ENCODE results near the gene CTBP2.

GRCh38 chr10:125064681-125065492 lies 95.5 kb downstream of the CTBP2 start:
- TF ChIP-seq ELF4 (IDR thresholded peaks at IDR 0.05), result no peak
- no peak for TF ChIP-seq SP1 (IDR thresholded peaks at IDR 0.05)
- TF ChIP-seq ZNF384 (IDR thresholded peaks at IDR 0.05), result no peak
- TF ChIP-seq HDGF (IDR thresholded peaks at IDR 0.05; ENCODE audit: borderline replicate concordance), result no peak
- TF ChIP-seq BHLHE40 (IDR thresholded peaks at IDR 0.05; ENCODE audit: borderline replicate concordance), result no peak
- no peak for TF ChIP-seq FOXM1 (IDR thresholded peaks at IDR 0.05; ENCODE audit: borderline replicate concordance)
